H1 (cell line): ENCODE data around the gene EFCAB6. TPM values are rescaled to one million over a fixed set of nuclear protein-coding genes. Genes with fewer than 3 reads are reported as not detected.

Experiments used
- CTCF ChIA-PET: fragments of 300-600 bp; sonication (Branson Sonifier 250); formaldehyde crosslinking; loops from one replicate; lab custom pipeline; 2021; ENCODE audit not compliant: partially characterized antibody; lab: Charles Lee
- POLR2A ChIA-PET: fragments of 300-600 bp; sonication (Branson Sonifier 250); formaldehyde crosslinking; loops from one replicate; lab custom pipeline; 2021; ENCODE audit warnings: inconsistent platforms; ENCODE audit not compliant: partially characterized antibody; lab: Charles Lee
- DNase-seq, 2 experiments: peaks; one replicate each; pipeline versions ENCODE4 v3.0.0 to v3.0.0-alpha.2; 2010 to 2022; ENCODE audit warnings: low spot score in 2 of 2, low read depth in 1 of 2, mixed read lengths in 1 of 2
- FAIRE-seq: peaks from 2 replicates; lab custom pipeline; 2011; peaks lifted over from hg19 to GRCh38; lab: Jason Lieb, UNC
- H2AFZ ChIP-seq: 2 replicates; pipeline ENCODE4 v1.8.1; 2012; ENCODE audit warnings: low read length, inconsistent platforms
- H2AK5ac ChIP-seq: 2 replicates; pipeline ENCODE4 v1.6.1; 2013; ENCODE audit warnings: low read depth, low read length
- H2BK120ac ChIP-seq: replicated peaks from 2 replicates; pipeline ENCODE3; 2013; ENCODE audit warnings: low read depth, low read length, inconsistent platforms
- H2BK12ac ChIP-seq: 2 replicates; pipeline ENCODE4 v1.6.1; 2013; ENCODE audit warnings: low read depth, low read length
- H2BK15ac ChIP-seq: 2 replicates; pipeline ENCODE4 v1.6.1; 2013; ENCODE audit warnings: low read length
- H2BK20ac ChIP-seq: 2 replicates; pipeline ENCODE4 v1.6.1; 2013; ENCODE audit warnings: low read length
- H2BK5ac ChIP-seq: 2 replicates; pipeline ENCODE4 v1.6.1; 2013; ENCODE audit warnings: low read depth, low read length
- H3K14ac ChIP-seq: 2 replicates; pipeline ENCODE4 v1.6.1; 2013; ENCODE audit warnings: inconsistent platforms; ENCODE audit not compliant: insufficient read length
- H3K18ac ChIP-seq: 2 replicates; pipeline ENCODE4 v1.6.1; 2013; ENCODE audit warnings: low read length; ENCODE audit errors: extremely low read depth
- H3K23ac ChIP-seq: 2 replicates; pipeline ENCODE4 v1.6.1; 2013; ENCODE audit warnings: inconsistent platforms; ENCODE audit not compliant: insufficient read length
- H3K23me2 ChIP-seq: 2 replicates; pipeline ENCODE4 v1.6.1; 2013; ENCODE audit warnings: low read depth, low read length
- H3K27ac ChIP-seq: 2 replicates; pipeline ENCODE4 v1.6.1; 2011; ENCODE audit warnings: low read depth, low read length, inconsistent platforms
- H3K27me3 ChIP-seq, 4 experiments: replicated peaks in 1 of 4; 1 replicate in 1 of 4; 2 replicates in 3 of 4; pipeline versions ENCODE4 v1.6.1 to v1.8.1; 2011 to 2013; ENCODE audit warnings: low read length in 3 of 4, mild to moderate bottlenecking in 3 of 4, inconsistent platforms in 2 of 4, mixed read lengths in 2 of 4, moderate library complexity in 1 of 4; ENCODE audit not compliant: control insufficient read depth in 3 of 4, insufficient read depth in 3 of 4; ENCODE audit errors: extremely low read depth in 1 of 4
- H3K36me3 ChIP-seq, 4 experiments: 2 replicates each; pipeline versions ENCODE4 v1.6.1 to v1.8.1; 2011 to 2013; ENCODE audit warnings: mild to moderate bottlenecking in 4 of 4, low read length in 3 of 4, moderate library complexity in 2 of 4, control low read depth in 1 of 4, inconsistent platforms in 1 of 4; ENCODE audit not compliant: insufficient read depth in 4 of 4, control insufficient read depth in 2 of 4
- H3K4ac ChIP-seq: replicated peaks from 2 replicates; pipeline ENCODE3; 2013; ENCODE audit warnings: low read length, low read depth, mixed read lengths, inconsistent platforms; ENCODE audit not compliant: insufficient read length
- H3K4me1 ChIP-seq, 4 experiments: replicated peaks in 1 of 4; 1 replicate in 1 of 4; 2 replicates in 3 of 4; pipeline versions ENCODE4 v1.6.1 to v1.8.1; 2011 to 2013; ENCODE audit warnings: low read length in 3 of 4, inconsistent platforms in 2 of 4, mixed read lengths in 1 of 4; ENCODE audit not compliant: insufficient read depth in 4 of 4, control insufficient read depth in 3 of 4
- H3K4me2 ChIP-seq, 2 experiments: 2 replicates each; pipeline versions ENCODE4 v1.6.1 to v1.8.1; 2011 to 2013; ENCODE audit warnings: low read depth in 2 of 2, low read length in 2 of 2, control low read depth in 1 of 2, inconsistent platforms in 1 of 2, mild to moderate bottlenecking in 1 of 2; ENCODE audit not compliant: insufficient read depth in 1 of 2
- H3K4me3 ChIP-seq, 4 experiments: fragments of 200-600, 300-600 bp in 1 of 4; sonication (generic), shearing (Covaris generic), sonication (Bioruptor Twin) in 1 of 4; 2 replicates each; pipeline versions ENCODE4 v1.5.1 to v1.8.1; 2011 to 2016; ENCODE audit warnings: low read length in 4 of 4, low read depth in 3 of 4, control low read depth in 2 of 4, inconsistent platforms in 2 of 4, mild to moderate bottlenecking in 2 of 4, mixed read lengths in 1 of 4, moderate library complexity in 1 of 4; ENCODE audit not compliant: insufficient read depth in 2 of 4; ENCODE audit errors: extremely low read depth in 1 of 4
- H3K56ac ChIP-seq: replicated peaks from 2 replicates; pipeline ENCODE3; 2013; ENCODE audit warnings: low read depth, mild to moderate bottlenecking, mixed read lengths, low read length, inconsistent platforms; ENCODE audit not compliant: insufficient read length
- H3K79me1 ChIP-seq: 2 replicates; pipeline ENCODE4 v1.6.1; 2013; ENCODE audit warnings: low read depth, low read length, control low read depth
- H3K79me2 ChIP-seq, 2 experiments: 2 replicates each; pipeline versions ENCODE4 v1.6.1 to v1.8.1; 2012 to 2013; ENCODE audit warnings: low read length in 2 of 2, mild to moderate bottlenecking in 2 of 2, inconsistent platforms in 1 of 2; ENCODE audit not compliant: insufficient read depth in 2 of 2, control insufficient read depth in 1 of 2
- H3K9ac ChIP-seq, 4 experiments: replicated peaks in 1 of 4; 1 replicate in 1 of 4; 2 replicates in 3 of 4; pipeline versions ENCODE4 v1.6.1 to v1.8.1; 2011 to 2013; ENCODE audit warnings: low read depth in 3 of 4, low read length in 3 of 4, control low read depth in 2 of 4, mild to moderate bottlenecking in 2 of 4, moderate library complexity in 2 of 4, inconsistent platforms in 1 of 4; ENCODE audit errors: extremely low read depth in 1 of 4
- H3K9me3 ChIP-seq, 2 experiments: 2 replicates each; pipeline versions ENCODE4 v1.6.1 to v1.8.1; 2012 to 2013; ENCODE audit warnings: mild to moderate bottlenecking in 2 of 2, moderate library complexity in 2 of 2, control low read depth in 1 of 2, inconsistent platforms in 1 of 2, low read depth in 1 of 2, low read length in 1 of 2, mixed read lengths in 1 of 2; ENCODE audit not compliant: insufficient read depth in 2 of 2
- H4K20me1 ChIP-seq, 2 experiments: replicated peaks in 1 of 2; 2 replicates each; pipeline versions ENCODE3 to v1.8.1; 2011 to 2013; ENCODE audit warnings: inconsistent platforms in 2 of 2, low read length in 2 of 2, mild to moderate bottlenecking in 1 of 2; ENCODE audit not compliant: insufficient read depth in 2 of 2, control insufficient read depth in 1 of 2
- H4K5ac ChIP-seq: 2 replicates; pipeline ENCODE4 v1.6.1; 2013; ENCODE audit warnings: low read length, low read depth, mixed read lengths, inconsistent platforms; ENCODE audit not compliant: insufficient read length
- H4K8ac ChIP-seq: 2 replicates; pipeline ENCODE4 v1.8.0; 2013; ENCODE audit warnings: mild to moderate bottlenecking, moderate library complexity, low read length, inconsistent platforms; ENCODE audit not compliant: insufficient read depth; ENCODE audit errors: extremely low read depth
- H4K91ac ChIP-seq: replicated peaks from 2 replicates; pipeline ENCODE3; 2013; ENCODE audit warnings: low read length, mixed read lengths, inconsistent platforms; ENCODE audit not compliant: insufficient read length
- BACH1 ChIP-seq: IDR thresholded peaks from 2 replicates; pipeline ENCODE4 v1.6.1; 2012; ENCODE audit warnings: low read length, improper control_type of control experiment
- BCL11A ChIP-seq, 2 experiments: IDR thresholded peaks; one replicate each; pipeline ENCODE4 v1.6.1; 2011; ENCODE audit warnings: low read depth in 2 of 2, low read length in 2 of 2, mild to moderate bottlenecking in 2 of 2
- BRCA1 ChIP-seq: IDR thresholded peaks from 2 replicates; pipeline ENCODE4 v1.6.1; 2012; ENCODE audit warnings: low read depth, low read length, improper control_type of control experiment
- CBX5 ChIP-seq: fragments of 300-800, 300-1000 bp; sonication (generic); IDR thresholded peaks from 2 replicates; pipeline ENCODE4 v1.7.1; 2016; ENCODE audit warnings: antibody characterized with exemption, low read length, low read depth
- CREB1 ChIP-seq: IDR thresholded peaks from 2 replicates; pipeline ENCODE4 v1.6.1; 2012; ENCODE audit warnings: inconsistent platforms
- EGR1 ChIP-seq: IDR thresholded peaks from 2 replicates; pipeline ENCODE4 v1.6.1; 2011; ENCODE audit warnings: low read depth, low read length, borderline replicate concordance
- KDM1A ChIP-seq: fragments of 200-600, 300-600 bp; sonication (generic); IDR thresholded peaks from 2 replicates; pipeline ENCODE4 v1.7.1; 2016; ENCODE audit warnings: mild to moderate bottlenecking, low read length, borderline replicate concordance
- MAFK ChIP-seq: IDR thresholded peaks from 2 replicates; pipeline ENCODE4 v1.6.1; 2012; ENCODE audit warnings: low read depth, mild to moderate bottlenecking, improper control_type of control experiment, low read length
- MAX ChIP-seq: IDR thresholded peaks from 2 replicates; pipeline ENCODE4 v1.6.1; 2012; ENCODE audit warnings: inconsistent platforms
- PHF8 ChIP-seq: fragments of 200-600 bp; sonication (generic); conservative IDR thresholded peaks from 2 replicates; pipeline ENCODE4 v1.7.1; 2012; ENCODE audit warnings: low read depth, mild to moderate bottlenecking, inconsistent platforms, low read length, moderate library complexity
- SAP30 ChIP-seq: fragments of 300-600 bp; sonication (generic); IDR thresholded peaks from 2 replicates; pipeline ENCODE4 v1.7.1; 2012; ENCODE audit warnings: low read length, moderate library complexity, mild to moderate bottlenecking, inconsistent platforms; ENCODE audit not compliant: insufficient read depth, insufficient replicate concordance
- SIX5 ChIP-seq: IDR thresholded peaks from 2 replicates; pipeline ENCODE4 v1.6.1; 2011; ENCODE audit warnings: mild to moderate bottlenecking, low read depth, low read length
- SP1 ChIP-seq: IDR thresholded peaks from 2 replicates; pipeline ENCODE4 v1.6.1; 2011; ENCODE audit warnings: low read depth, low read length
- USF2 ChIP-seq: IDR thresholded peaks from 2 replicates; pipeline ENCODE4 v1.6.1; 2011; ENCODE audit warnings: low read length, improper control_type of control experiment
- ZNF274 ChIP-seq: IDR thresholded peaks from 2 replicates; pipeline ENCODE4 v1.7.0; 2012; ENCODE audit warnings: low read length, borderline replicate concordance; ENCODE audit errors: extremely low read depth
- WGBS, 2 experiments: shearing (Covaris generic) in 1 of 2; methylation state at CpG; one replicate each; pipeline versions ENCODE4 v1.1.6 to v1.1.7; 2013 to 2015; ENCODE audit warnings: low lambda C conversion rate in 2 of 2, mixed read lengths in 2 of 2, inconsistent platforms in 1 of 2, low coverage in 1 of 2, missing lambda C conversion rate in 1 of 2; ENCODE audit not compliant: insufficient replicate concordance in 2 of 2, insufficient coverage in 1 of 2, insufficient read length in 1 of 2; ENCODE audit errors: extremely low coverage in 1 of 2, missing lambda C conversion rate in 1 of 2; 5-methylcytosine and 5-hydroxymethylcytosine counted together
- polyA plus RNA-seq, 7 experiments: library from polyadenylated mRNA; depleted of rRNA in 3 of 7; stranded (reverse) in 5 of 7; unstranded in 2 of 7; fragments of >200 nt in 5 of 7; fragments of 200-250 nt in 2 of 7; gene quantifications; 1 replicate in 5 of 7; 2 replicates in 1 of 7; 4 replicates in 1 of 7; pipeline versions ENCODE4 v1.2.1 to v1.2.3, GENCODE V29; 2011 to 2013; ENCODE audit warnings: missing spikeins in 2 of 7, mixed read lengths in 2 of 7
- total RNA-seq: library from RNA; stranded (reverse); fragmentation: NEBNext Ultra II Directional; extraction: Animal tissue kit (Norgen Biotek cat#: 25700); gene quantifications from 2 replicates; pipeline ENCODE4 v1.2.1, GENCODE V29; 2021

The EFCAB6 gene
- total and polyA plus RNA-seq, 2 of the 8 experiments (the other 6 are each of a cell fraction or from before 2014, with no cell fraction given), result 0.32 to 1.7 TPM

- H3K9me3 ChIP-seq, result no peaks in the 10 kb centered on the region
- no peak overlapping the region for H3K23ac ChIP-seq
- H3K4ac ChIP-seq, result no peak overlapping the region
- H3K36me3 ChIP-seq, result no peaks in the 10 kb centered on the region
- H4K5ac ChIP-seq, result no peak overlapping the region
- no peak overlapping the region for H4K91ac ChIP-seq
- H3K79me2 ChIP-seq, result no peaks in the 10 kb centered on the region
- no peak overlapping the region for H3K9ac ChIP-seq
- H3K56ac ChIP-seq, result no peak overlapping the region
- H3K14ac ChIP-seq, result no peak overlapping the region
- no peak overlapping the region for H2BK20ac ChIP-seq
- H3K27me3 ChIP-seq, result no peaks in the 10 kb centered on the region
- no peak overlapping the region for H2BK120ac ChIP-seq
- no peaks in the 10 kb centered on the region for H3K79me1 ChIP-seq
- no peak overlapping the region for H3K4me3 ChIP-seq
- no peak overlapping the region for H2BK15ac ChIP-seq
- H3K4me1 ChIP-seq, result no peaks in the 10 kb centered on the region
- FAIRE-seq, result no peak
- H3K23me2 ChIP-seq, result no peaks in the 10 kb centered on the region
- ChIA-PET POLR2A (no interaction called here), CTCF (interaction anchor here (1.3 to 1.5 kb wide), 2 partner anchors 61 to 387 kb away, joined by 3 to 4 read pairs; no protein-coding TSS in a partner anchor)
- WGBS, 2 experiments, result 90% methylated on average over 6 of the region's 6 CpGs; no CpG with 5 or more reads in 1 of the 2 experiments
- H2BK5ac ChIP-seq, result no peak overlapping the region
- no peak overlapping the region for H3K27ac ChIP-seq
- DNase-seq, result no peak
- H2AFZ ChIP-seq, result no peak overlapping the region
- H4K8ac ChIP-seq, result no peak overlapping the region
- no peak overlapping the region for H2AK5ac ChIP-seq
- H3K4me2 ChIP-seq, result no peak overlapping the region
- no peak overlapping the region for H3K18ac ChIP-seq
- no peak overlapping the region for H2BK12ac ChIP-seq
- no peaks in the 10 kb centered on the region for H4K20me1 ChIP-seq
- no peak for TF ChIP-seq USF2
- TF ChIP-seq BACH1, result no peak
- no peak for TF ChIP-seq BRCA1
- TF ChIP-seq PHF8, result no peak
- TF ChIP-seq MAFK, result no peak
- TF ChIP-seq SIX5, result no peak
- TF ChIP-seq CBX5, result no peak
- no peak for TF ChIP-seq KDM1A
- no peak for TF ChIP-seq CREB1
- TF ChIP-seq ZNF274, result no peak
- TF ChIP-seq EGR1, result no peak
- no peak for TF ChIP-seq MAX
- no peak for TF ChIP-seq SAP30
- TF ChIP-seq BCL11A (IDR thresholded peaks at IDR 0.05; ENCODE audit: low read depth in 2 of 2, low read length in 2 of 2), result no peak
- no peak for TF ChIP-seq SP1
Observed at GRCh38 chr22:43772831-43773230, 39.3 kb downstream of the EFCAB6 start.
